ENCODE data around the gene COX20. TPM values are rescaled to one million over a fixed set of nuclear protein-coding genes. Genes with fewer than 3 reads are reported as not detected.

The COX20 gene
- total and polyA plus RNA-seq, 10 of the 15 experiments (the other 5 are each of a cell fraction or from before 2014, with no cell fraction given): 22.8 to 112 (median 52.7) TPM

GRCh38 chr1:244874974-244875579, 39.6 kb downstream of the COX20 start:
- Histone ChIP-seq H3K27ac (ENCODE audit: control insufficient read depth, insufficient read depth) (no peak overlapping the region), H3K79me2 (ENCODE audit: control insufficient read depth, insufficient read depth, low read length) (no peaks in the 10 kb centered on the region), H3K4me1 (ENCODE audit: control insufficient read depth, insufficient read depth, low read length) (no peaks in the 10 kb centered on the region), H3K4me2 (ENCODE audit: control insufficient read depth, insufficient read depth) (no peak overlapping the region), H3K36me3 (ENCODE audit: control insufficient read depth in 2 of 2, insufficient read depth in 2 of 2, low read length in 1 of 2) (no peaks in the 10 kb centered on the region), H3K9me3 (replicated peaks; ENCODE audit: control insufficient read depth, insufficient read depth, low read length) (no peaks in the 10 kb centered on the region), H3K4me3 (no peak overlapping the region), H3K9ac (ENCODE audit: control insufficient read depth, insufficient read depth, low read length) (no peak overlapping the region), H3K27me3 (replicated peaks in 1 of 2; ENCODE audit: control insufficient read depth in 2 of 2, insufficient read depth in 2 of 2, low read length in 1 of 2) (no peaks in the 10 kb centered on the region), H4K20me1 (ENCODE audit: control insufficient read depth, insufficient read depth) (no peaks in the 10 kb centered on the region), H2AFZ (ENCODE audit: control insufficient read depth, low read depth, low read length) (no peak overlapping the region)
- RAD21 ChIA-PET (ENCODE audit: unreplicated experiment): no interaction called here
- no peak for FAIRE-seq
- intact Hi-C loops (cut with micrococcal nuclease; ENCODE audit: unreplicated experiment) (no loop called here), in situ Hi-C loops (cut with MboI) (no loop called here)
- WGBS (ENCODE audit: insufficient coverage, insufficient replicate concordance, low lambda C conversion rate, missing lambda C conversion rate): 32% methylated on average over 7 of the region's 7 CpGs
- SMC1A ChIA-PET (ENCODE audit: uncharacterized antibody, unreplicated experiment): interaction anchor here (0.8 to 1.3 kb wide), 5 partner anchors 9 to 167 kb away, joined by 3 to 5 read pairs (median 4); partner anchors contain the start of gene HNRNPU
- no peak for DNase-seq (ENCODE audit: low read depth, low spot score)
- no TSS peak for BruUV-seq (replicated peaks)
- ATAC-seq: no peak
- CTCF ChIA-PET: interaction anchor here (0.6 to 1.9 kb wide), 2 partner anchors 44 to 167 kb away, joined by 3 to 6 read pairs; no protein-coding TSS in a partner anchor
- TF ChIP-seq RCOR1 (conservative IDR thresholded peaks at IDR 0.05; ENCODE audit: low read depth, low read length): no peak
- TF ChIP-seq, protein P1, sequence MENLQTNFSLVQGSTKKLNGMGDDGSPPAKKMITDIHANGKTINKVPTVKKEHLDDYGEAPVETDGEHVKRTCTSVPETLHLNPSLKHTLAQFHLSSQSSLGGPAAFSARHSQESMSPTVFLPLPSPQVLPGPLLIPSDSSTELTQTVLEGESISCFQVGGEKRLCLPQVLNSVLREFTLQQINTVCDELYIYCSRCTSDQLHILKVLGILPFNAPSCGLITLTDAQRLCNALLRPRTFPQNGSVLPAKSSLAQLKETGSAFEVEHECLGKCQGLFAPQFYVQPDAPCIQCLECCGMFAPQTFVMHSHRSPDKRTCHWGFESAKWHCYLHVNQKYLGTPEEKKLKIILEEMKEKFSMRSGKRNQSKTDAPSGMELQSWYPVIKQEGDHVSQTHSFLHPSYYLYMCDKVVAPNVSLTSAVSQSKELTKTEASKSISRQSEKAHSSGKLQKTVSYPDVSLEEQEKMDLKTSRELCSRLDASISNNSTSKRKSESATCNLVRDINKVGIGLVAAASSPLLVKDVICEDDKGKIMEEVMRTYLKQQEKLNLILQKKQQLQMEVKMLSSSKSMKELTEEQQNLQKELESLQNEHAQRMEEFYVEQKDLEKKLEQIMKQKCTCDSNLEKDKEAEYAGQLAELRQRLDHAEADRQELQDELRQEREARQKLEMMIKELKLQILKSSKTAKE (IDR thresholded peaks at IDR 0.05; ENCODE audit: low read depth, poor library complexity, severe bottlenecking): no peak
- no peak for TF ChIP-seq CBX3 (IDR thresholded peaks at IDR 0.05; ENCODE audit: borderline replicate concordance, low read depth)
- no peak for TF ChIP-seq RBBP5 (conservative IDR thresholded peaks at IDR 0.05)
- no peak for TF ChIP-seq IRF4 (IDR thresholded peaks at IDR 0.05; ENCODE audit: low read depth, low read length)
- TF ChIP-seq ZBTB33 (IDR thresholded peaks at IDR 0.05): no peak
- TF ChIP-seq SMAD1 (IDR thresholded peaks at IDR 0.05; ENCODE audit: low read depth, partially characterized antibody): no peak
- TF ChIP-seq SPI1 (IDR thresholded peaks at IDR 0.05; ENCODE audit: borderline replicate concordance, insufficient read depth, low read depth, low read length): no peak
- no peak for TF ChIP-seq SP1 (IDR thresholded peaks at IDR 0.05; ENCODE audit: low read depth, low read length)
- no peak for TF ChIP-seq BMI1 (IDR thresholded peaks at IDR 0.05; ENCODE audit: borderline replicate concordance)
- TF ChIP-seq, protein P2, sequence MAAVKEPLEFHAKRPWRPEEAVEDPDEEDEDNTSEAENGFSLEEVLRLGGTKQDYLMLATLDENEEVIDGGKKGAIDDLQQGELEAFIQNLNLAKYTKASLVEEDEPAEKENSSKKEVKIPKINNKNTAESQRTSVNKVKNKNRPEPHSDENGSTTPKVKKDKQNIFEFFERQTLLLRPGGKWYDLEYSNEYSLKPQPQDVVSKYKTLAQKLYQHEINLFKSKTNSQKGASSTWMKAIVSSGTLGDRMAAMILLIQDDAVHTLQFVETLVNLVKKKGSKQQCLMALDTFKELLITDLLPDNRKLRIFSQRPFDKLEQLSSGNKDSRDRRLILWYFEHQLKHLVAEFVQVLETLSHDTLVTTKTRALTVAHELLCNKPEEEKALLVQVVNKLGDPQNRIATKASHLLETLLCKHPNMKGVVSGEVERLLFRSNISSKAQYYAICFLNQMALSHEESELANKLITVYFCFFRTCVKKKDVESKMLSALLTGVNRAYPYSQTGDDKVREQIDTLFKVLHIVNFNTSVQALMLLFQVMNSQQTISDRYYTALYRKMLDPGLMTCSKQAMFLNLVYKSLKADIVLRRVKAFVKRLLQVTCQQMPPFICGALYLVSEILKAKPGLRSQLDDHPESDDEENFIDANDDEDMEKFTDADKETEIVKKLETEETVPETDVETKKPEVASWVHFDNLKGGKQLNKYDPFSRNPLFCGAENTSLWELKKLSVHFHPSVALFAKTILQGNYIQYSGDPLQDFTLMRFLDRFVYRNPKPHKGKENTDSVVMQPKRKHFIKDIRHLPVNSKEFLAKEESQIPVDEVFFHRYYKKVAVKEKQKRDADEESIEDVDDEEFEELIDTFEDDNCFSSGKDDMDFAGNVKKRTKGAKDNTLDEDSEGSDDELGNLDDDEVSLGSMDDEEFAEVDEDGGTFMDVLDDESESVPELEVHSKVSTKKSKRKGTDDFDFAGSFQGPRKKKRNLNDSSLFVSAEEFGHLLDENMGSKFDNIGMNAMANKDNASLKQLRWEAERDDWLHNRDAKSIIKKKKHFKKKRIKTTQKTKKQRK (IDR thresholded peaks at IDR 0.05; ENCODE audit: low read depth, low read length): no peak
- no peak for TF ChIP-seq ETV6 (conservative IDR thresholded peaks at IDR 0.05 in 1 of 2, IDR thresholded peaks at IDR 0.05 in 1 of 2; ENCODE audit: borderline replicate concordance in 1 of 2, low read depth in 1 of 2)
- no peak for TF ChIP-seq FOS (IDR thresholded peaks at IDR 0.05; ENCODE audit: borderline replicate concordance, extremely low read depth, insufficient read length)
- TF ChIP-seq, protein P3, sequence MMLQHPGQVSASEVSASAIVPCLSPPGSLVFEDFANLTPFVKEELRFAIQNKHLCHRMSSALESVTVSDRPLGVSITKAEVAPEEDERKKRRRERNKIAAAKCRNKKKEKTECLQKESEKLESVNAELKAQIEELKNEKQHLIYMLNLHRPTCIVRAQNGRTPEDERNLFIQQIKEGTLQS (IDR thresholded peaks at IDR 0.05; ENCODE audit: borderline replicate concordance, extremely low read depth, low read depth, low read length): no peak
- no peak for TF ChIP-seq POLR2A (IDR thresholded peaks at IDR 0.05; ENCODE audit: low read depth, low read length)
- no peak for TF ChIP-seq ZNF622 (IDR thresholded peaks at IDR 0.05)
- TF ChIP-seq ZNF274 (IDR thresholded peaks at IDR 0.05; ENCODE audit: insufficient read depth, insufficient read length): no peak
- POLR2A ChIA-PET: interaction anchor here (1.1 kb wide), 1 partner anchor 12 kb away, joined by 3 read pairs; no protein-coding TSS in a partner anchor
